PC-3 (cell line): ENCODE data around the gene CHSY3.

Experiments used
- CTCF ChIP-seq: fragments of 300-600 bp; sonication (generic); conservative IDR thresholded peaks from 2 replicates; pipeline ENCODE4 v1.5.1; 2017; ENCODE audit warnings: antibody characterized with exemption, low read depth, mild to moderate bottlenecking, low read length
- EZH2 ChIP-seq: fragments of 300-600 bp; sonication (generic); IDR thresholded peaks from one replicate; pipeline ENCODE4 v1.6.1; 2017; ENCODE audit warnings: antibody characterized with exemption, mild to moderate bottlenecking, low read length; ENCODE audit not compliant: unreplicated experiment

DNA sequence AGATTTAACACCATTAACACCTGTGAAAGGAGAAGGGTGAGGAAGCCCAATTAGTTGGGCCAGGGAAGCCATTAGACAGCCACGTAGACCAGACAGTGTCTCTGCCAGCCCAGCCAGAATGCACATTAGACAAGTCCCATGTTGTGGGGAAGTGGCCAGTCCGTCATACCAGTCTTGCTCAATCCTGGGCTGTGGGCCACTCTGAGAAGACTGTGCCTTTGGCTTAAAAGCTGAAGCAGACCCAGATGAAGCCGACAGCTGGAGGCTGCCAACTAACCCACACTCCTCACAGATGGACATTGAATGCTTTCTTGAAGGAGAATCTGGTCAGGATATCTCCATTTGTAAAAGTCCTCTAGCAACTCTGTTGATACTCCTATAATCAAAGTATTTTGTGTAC is 128.5 kb downstream of the CHSY3 start:
- TF ChIP-seq EZH2, result no peak
- no peak for TF ChIP-seq CTCF
